Peyer's patch (tissue), 4 donors: ENCODE data around the gene FARP1. TPM values are rescaled to one million over a fixed set of nuclear protein-coding genes. Genes with fewer than 3 reads are reported as not detected.
A peak's percentile ranks its signal among the peaks of the same experiment; 100 is the strongest.

Experiments
- DNase-seq, 3 donors: peaks; one replicate each; pipeline ENCODE4 v3.0.0-alpha.2; 2017 to 2019
- H3K27ac ChIP-seq, 4 donors: fragments of 200-600 bp; sonication (generic); one replicate each; pipeline ENCODE4 v1.5.1; 2016 to 2019
- H3K27me3 ChIP-seq, 2 donors: fragments of 200-600 bp; sonication (generic); one replicate each; pipeline ENCODE4 v1.5.1; 2019
- H3K36me3 ChIP-seq, 3 donors: fragments of 200-600 bp; sonication (generic); one replicate each; pipeline ENCODE4 v1.5.1; 2016 to 2019
- H3K4me1 ChIP-seq, 4 donors: fragments of 200-600 bp; sonication (generic); one replicate each; pipeline ENCODE4 v1.5.1; 2016 to 2019
- H3K4me3 ChIP-seq, 4 donors: fragments of 200-600 bp; sonication (generic); 1 replicate in 3 of 4; 2 replicates in 1 of 4; pipeline ENCODE4 v1.5.1; 2016 to 2019; ENCODE audit warnings: mild to moderate bottlenecking in 1 of 4
- H3K9me3 ChIP-seq, 4 donors: fragments of 200-600 bp; sonication (generic); one replicate each; pipeline ENCODE4 v1.5.1; 2016 to 2019; ENCODE audit warnings: mild to moderate bottlenecking in 1 of 4
- POLR2A ChIP-seq, 2 donors: fragments of 450-650 bp; IDR thresholded peaks; one replicate each; pipeline ENCODE4 v1.5.1; 2017; ENCODE audit warnings: antibody characterized with exemption in 2 of 2, mild to moderate bottlenecking in 2 of 2, moderate library complexity in 2 of 2
- total RNA-seq, 4 donors: library from RNA; depleted of rRNA; stranded (reverse); fragments of >200 nt; gene quantifications; one replicate each; pipeline ENCODE4 v1.1.0, GENCODE V29; 2016
- TF ChIP-seq, protein P1 (sequence below), 6 experiments: fragments of 450-650 bp in 4 of 6; fragments of 200-600 bp in 2 of 6; sonication (generic) in 1 of 6; IDR thresholded peaks; one replicate each; pipeline ENCODE4 v1.5.1; 2017 to 2019; ENCODE audit warnings: antibody characterized with exemption in 6 of 6, mild to moderate bottlenecking in 3 of 6, moderate library complexity in 1 of 6

The FARP1 gene
- total RNA-seq, 4 donors from 2014 or later: 10.6 to 61.1 (median 14.9) TPM

- Histone ChIP-seq H3K4me1 (peaks cover 0 to 21% (median 0%) of the 10 kb centered on the region in 4 donors), H3K36me3 (no peaks in the 10 kb centered on the region), H3K27ac (peak overlapping the region in 2 of 4 donors; percentile 37 to 66), H3K9me3 (no peaks in the 10 kb centered on the region), H3K4me3 (no peak overlapping the region), H3K27me3 (no peaks in the 10 kb centered on the region)
- no peak for TF ChIP-seq POLR2A (IDR thresholded peaks at IDR 0.05)
- TF ChIP-seq, protein P1, sequence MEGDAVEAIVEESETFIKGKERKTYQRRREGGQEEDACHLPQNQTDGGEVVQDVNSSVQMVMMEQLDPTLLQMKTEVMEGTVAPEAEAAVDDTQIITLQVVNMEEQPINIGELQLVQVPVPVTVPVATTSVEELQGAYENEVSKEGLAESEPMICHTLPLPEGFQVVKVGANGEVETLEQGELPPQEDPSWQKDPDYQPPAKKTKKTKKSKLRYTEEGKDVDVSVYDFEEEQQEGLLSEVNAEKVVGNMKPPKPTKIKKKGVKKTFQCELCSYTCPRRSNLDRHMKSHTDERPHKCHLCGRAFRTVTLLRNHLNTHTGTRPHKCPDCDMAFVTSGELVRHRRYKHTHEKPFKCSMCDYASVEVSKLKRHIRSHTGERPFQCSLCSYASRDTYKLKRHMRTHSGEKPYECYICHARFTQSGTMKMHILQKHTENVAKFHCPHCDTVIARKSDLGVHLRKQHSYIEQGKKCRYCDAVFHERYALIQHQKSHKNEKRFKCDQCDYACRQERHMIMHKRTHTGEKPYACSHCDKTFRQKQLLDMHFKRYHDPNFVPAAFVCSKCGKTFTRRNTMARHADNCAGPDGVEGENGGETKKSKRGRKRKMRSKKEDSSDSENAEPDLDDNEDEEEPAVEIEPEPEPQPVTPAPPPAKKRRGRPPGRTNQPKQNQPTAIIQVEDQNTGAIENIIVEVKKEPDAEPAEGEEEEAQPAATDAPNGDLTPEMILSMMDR (IDR thresholded peaks at IDR 0.05): no peak
- DNase-seq: no peak
Observed at GRCh38 chr13:98171900-98172589, 29.2 kb downstream of the FARP1 start.

DNA sequence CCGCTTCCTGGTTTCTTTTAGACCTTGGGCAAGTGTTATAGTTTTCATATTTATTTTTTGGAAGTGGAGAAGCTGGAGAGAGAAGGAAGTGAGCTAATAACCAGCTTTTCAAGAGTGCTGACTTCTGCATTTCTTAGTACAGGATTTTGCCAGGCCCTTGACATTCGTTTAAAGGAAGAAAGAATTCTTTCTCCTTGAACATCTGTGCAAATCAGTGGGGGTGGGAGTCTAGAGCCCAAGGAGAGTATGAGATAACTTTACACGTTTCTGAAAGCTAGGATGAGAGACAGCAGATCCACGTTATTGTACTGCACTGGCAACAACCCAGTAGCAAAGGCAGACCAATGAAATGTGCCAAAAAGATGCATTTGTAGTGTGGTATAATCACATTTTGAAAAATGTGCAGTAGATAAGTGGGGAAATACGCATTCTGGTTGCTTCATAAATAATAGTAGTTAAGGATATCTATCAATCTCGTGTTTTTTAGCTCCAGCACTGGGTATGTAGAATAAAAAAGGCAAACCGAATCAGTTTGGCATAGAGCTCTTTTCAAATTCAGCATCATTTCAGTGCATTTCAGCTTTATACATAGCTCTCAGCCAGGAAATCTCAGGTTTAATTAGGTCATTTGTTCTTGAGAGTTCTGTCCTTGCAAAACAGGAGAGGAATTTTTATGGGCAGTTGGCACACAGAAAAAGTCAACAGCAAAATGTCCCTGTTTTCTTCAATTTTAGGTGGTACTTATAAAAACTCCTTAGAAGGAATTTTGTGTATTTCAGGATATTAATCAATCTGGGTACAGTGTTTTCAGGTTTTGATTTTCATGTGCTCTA, 29.9 kb downstream of the FARP1 start:
- no peaks in the 10 kb centered on the region for H3K27me3 ChIP-seq
- H3K27ac ChIP-seq: peak overlapping the region in 3 of 4 donors; percentile 38 to 66 (median 43)
- H3K9me3 ChIP-seq: no peaks in the 10 kb centered on the region
- TF ChIP-seq, protein P1 (IDR thresholded peaks at IDR 0.05): no peak
- no peak for TF ChIP-seq POLR2A (IDR thresholded peaks at IDR 0.05)
- no peak overlapping the region for H3K4me3 ChIP-seq
- peaks cover 0 to 21% (median 0%) of the 10 kb centered on the region in 4 donors for H3K4me1 ChIP-seq
- no peak for DNase-seq
- H3K36me3 ChIP-seq: no peaks in the 10 kb centered on the region

DNA sequence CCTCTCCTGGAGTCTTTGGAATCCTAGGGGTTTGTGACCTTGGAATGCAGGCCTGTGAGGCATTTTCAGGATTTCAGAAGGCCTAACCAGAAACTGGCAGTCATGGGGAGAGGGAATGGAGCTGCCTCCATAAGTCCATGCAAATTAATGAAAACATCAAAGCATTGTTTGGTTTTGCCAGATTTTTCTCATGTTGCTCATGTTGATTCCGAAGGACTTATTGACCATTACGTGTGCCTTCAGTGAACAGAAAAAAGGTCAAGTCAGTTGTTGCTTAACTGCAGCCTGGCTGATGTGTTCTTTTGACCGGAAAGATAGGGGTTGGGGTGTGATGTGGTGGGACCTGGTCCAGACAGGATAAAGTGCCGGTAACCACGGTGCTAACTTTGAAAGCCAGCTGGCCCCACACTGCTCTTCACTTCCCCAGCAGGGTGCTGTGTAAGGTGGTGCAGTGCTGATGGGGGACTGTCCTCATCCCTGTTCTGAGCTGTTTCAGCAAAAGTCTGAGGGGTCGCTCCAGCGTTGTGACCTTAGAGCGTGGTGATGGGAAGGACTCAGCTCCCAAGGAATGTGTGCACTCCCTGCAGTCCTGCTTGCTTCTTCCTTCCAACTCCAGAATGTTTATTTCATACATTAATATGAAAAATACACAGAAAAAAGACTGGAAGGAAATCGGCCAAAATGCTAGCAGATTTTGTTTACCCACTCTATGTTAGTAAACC, 30.7 kb downstream of the FARP1 start:
- peak in 1 of 3 donors; percentile 49 for DNase-seq

DNA sequence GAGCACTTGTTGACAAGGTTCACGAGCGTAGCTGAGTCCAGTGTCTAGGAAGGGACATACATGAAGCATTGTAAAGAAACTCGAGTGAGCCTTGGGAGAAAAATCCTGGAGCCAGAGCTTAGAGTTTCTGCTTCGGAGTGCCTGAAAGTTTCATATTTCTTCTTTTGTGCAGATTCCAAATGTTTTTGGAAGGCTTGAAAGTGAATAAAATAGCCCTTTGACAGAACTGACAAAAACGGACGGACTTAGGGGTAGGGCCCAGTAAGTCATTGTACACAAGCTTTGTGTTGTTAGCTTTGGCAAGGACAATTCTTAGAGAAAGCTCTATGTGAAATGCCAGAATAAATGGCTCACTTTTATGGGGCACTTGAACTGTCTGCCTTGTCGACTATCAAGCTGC, 31.4 kb downstream of the FARP1 start:
- H3K27ac ChIP-seq: peak overlapping the region in 2 of 4 donors; percentile 43 to 66

More for the DNA sequence above, 30.7 kb downstream of the FARP1 start:
- Histone ChIP-seq H3K27ac (peak overlapping the region in 3 of 4 donors; percentile 38 to 66 (median 43)), H3K4me1 (peaks cover 0 to 21% (median 0%) of the 10 kb centered on the region in 4 donors), H3K27me3 (no peaks in the 10 kb centered on the region), H3K4me3 (no peak overlapping the region), H3K9me3 (no peaks in the 10 kb centered on the region), H3K36me3 (no peaks in the 10 kb centered on the region)
- TF ChIP-seq, protein P1 (IDR thresholded peaks at IDR 0.05): no peak
- TF ChIP-seq POLR2A (IDR thresholded peaks at IDR 0.05): no peak

GRCh38 chr13:98175043-98175442, 32.1 kb downstream of the FARP1 start:
- H3K4me3 ChIP-seq: no peak overlapping the region
- no peak overlapping the region for H3K27ac ChIP-seq
- no peaks in the 10 kb centered on the region for H3K36me3 ChIP-seq
- no peak for DNase-seq
- H3K4me1 ChIP-seq: peaks cover 0 to 21% (median 0%) of the 10 kb centered on the region in 4 donors
- H3K9me3 ChIP-seq: no peaks in the 10 kb centered on the region
- TF ChIP-seq POLR2A (IDR thresholded peaks at IDR 0.05): no peak
- TF ChIP-seq, protein P1 (IDR thresholded peaks at IDR 0.05): no peak
- no peaks in the 10 kb centered on the region for H3K27me3 ChIP-seq

More for the DNA sequence above, 31.4 kb downstream of the FARP1 start:
- TF ChIP-seq, protein P1 (IDR thresholded peaks at IDR 0.05): no peak
- no peak for TF ChIP-seq POLR2A (IDR thresholded peaks at IDR 0.05)
- no peaks in the 10 kb centered on the region for H3K9me3 ChIP-seq
- no peaks in the 10 kb centered on the region for H3K27me3 ChIP-seq
- H3K4me3 ChIP-seq: no peak overlapping the region
- DNase-seq: no peak
- H3K4me1 ChIP-seq: peaks cover 0 to 21% (median 0%) of the 10 kb centered on the region in 4 donors
- no peaks in the 10 kb centered on the region for H3K36me3 ChIP-seq
